GM18505 (cell line): ENCODE data around the gene CPEB2.
"Not testable (repeated sequence)": the region's sequence is repeated elsewhere in the genome, so short reads cannot be mapped to it uniquely, and the experiment has no call there.

Experiments
- ATAC-seq: cut with Tn5 transposase; IDR thresholded peaks from one replicate; pipeline ENCODE4 v1.9.1; 2021; ENCODE audit not compliant: unreplicated experiment
- POLR2A ChIP-seq: IDR thresholded peaks from 4 replicates; pipeline ENCODE4 v1.6.1; 2011; ENCODE audit warnings: borderline replicate concordance; ENCODE audit not compliant: insufficient read depth, insufficient read length; ENCODE audit errors: extremely low read depth

Gene CPEB2

DNA sequence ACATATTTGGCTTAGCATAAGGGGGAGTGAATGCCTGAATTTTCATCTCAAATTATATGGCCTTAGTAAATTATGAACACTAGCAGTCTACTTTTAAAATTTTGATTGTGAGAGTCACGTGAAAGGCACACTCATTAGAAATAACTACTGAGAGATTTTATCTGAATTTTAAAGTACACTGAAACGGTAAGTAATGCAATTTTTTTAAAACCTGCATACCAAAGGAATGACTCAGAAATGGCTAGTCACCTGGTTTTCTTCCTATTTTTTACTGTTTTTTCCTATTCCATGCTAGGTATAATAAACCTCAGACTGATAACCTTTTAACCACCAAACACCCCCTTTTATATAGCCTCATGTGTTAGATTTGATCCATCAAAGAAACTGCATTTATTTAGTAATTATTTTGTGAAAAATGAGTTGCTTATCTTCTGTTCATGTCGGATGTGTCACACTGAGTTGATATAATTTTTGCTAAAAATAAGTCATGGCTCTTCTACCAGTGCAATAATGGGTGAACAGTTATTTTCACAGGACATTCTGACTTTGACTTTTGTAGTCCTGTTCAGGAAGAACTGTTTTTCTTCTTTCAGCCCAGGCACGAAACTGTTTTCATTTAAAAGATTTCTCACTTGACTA lies 40.4 kb downstream of the CPEB2 start:
- no peak for ATAC-seq
- TF ChIP-seq POLR2A = no peak

GRCh38 chr4:15043226-15043625 lies 40.9 kb downstream of the CPEB2 start:
- TF ChIP-seq POLR2A = no peak
- no peak for ATAC-seq

- TF ChIP-seq POLR2A = no peak
- ATAC-seq = no peak
These were observed 41.6 kb downstream of the CPEB2 start for GRCh38 chr4:15043922-15044321.

DNA sequence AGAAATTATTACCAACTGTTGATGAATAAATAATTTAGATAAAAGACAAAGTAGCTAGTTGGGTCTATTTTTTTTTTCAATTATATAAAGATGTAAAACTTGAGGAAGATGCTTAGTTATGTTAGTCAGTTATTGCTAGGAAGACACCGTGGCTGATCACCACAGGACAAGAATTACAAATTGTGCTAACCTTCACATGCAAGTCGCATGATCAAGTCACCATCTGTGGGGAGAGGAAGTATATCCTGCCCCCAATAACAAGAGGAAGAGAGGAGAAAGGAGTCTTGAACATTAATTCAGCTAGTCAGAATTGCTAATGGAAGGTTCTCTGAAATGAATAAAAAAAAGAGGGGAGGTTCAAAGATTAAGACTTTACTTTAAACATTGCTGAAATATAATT lies 52.3 kb downstream of the CPEB2 start:
- no peak for TF ChIP-seq POLR2A

DNA sequence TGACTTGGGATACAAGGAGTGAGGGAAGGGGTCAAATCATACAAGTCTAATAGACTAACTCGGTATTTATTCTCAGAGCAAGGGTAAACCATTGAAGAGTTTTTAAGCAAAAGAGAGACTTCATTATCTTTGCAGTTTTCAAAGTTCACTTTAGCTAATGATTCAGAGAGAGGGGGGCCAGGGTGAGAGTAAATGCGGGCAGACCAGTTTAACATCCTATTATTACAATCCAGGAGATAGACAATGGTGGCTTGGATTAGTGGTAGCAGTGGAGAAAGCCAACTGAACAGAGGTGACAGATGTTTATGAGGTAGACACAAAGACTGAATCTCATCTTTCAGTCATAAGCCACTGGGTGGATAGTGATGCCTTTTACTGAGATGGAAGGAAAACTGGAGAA lies 57.9 kb downstream of the CPEB2 start:
- TF ChIP-seq POLR2A = no peak
- ATAC-seq = no peak

More for the DNA sequence above, 52.3 kb downstream of the CPEB2 start:
- ATAC-seq = no peak

- TF ChIP-seq POLR2A = no peak
- ATAC-seq = no peak
These were observed 61.1 kb downstream of the CPEB2 start for GRCh38 chr4:15063341-15063740.

DNA sequence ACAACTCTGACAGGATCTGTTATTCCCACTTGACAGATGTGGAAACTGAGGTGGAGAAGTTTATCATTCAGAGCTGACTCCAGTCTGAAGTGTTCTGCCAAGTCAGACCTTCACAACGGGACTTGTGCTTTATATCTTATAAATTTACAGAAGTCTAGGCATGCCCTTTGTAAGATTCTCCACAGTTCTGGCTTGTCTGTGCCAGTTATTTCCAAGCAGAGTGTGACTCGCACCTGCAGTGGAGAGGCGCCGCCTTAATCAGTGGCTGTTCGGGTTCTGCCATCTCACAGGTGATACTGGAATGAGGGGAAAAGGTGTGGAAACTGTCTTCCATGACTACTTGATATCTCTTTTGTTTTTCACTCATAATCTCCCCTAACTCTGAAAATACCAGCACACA lies 63.2 kb downstream of the CPEB2 start:
- TF ChIP-seq POLR2A = no peak
- no peak for ATAC-seq

DNA sequence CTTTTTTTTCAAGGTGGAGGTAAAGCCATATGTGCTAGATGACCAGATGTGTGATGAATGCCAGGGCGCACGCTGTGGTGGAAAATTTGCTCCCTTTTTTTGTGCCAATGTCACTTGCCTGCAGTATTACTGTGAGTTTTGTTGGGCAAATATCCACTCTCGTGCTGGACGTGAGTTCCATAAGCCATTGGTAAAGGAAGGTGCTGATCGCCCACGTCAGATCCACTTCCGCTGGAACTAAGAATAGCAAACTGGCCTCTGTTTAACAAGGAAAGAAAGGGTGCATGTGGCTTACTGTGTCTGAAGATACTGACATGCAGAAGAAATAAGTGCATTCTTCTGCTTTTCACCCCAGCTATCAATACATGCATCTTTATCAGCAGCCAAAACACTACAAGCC lies 63.9 kb downstream of the CPEB2 start:
- ATAC-seq = no peak
- no peak for TF ChIP-seq POLR2A

DNA sequence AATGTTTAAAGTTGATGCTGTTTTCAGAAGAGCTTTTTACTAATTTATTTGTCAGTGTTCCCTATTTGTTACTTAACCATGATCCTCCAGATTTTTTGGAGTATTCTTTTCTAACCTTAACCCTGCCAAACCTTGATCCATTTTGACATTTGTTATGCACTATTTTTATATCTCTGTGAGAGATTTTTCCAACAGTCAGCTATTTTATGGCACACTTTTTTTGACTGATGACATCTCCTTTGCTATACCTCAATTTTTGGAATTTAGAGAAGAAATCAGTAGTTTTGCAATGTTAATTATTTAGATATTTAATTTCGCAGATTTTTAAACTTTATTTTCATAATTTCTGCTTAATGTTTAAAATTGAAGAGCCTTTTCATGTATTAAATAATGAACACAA lies 66.0 kb downstream of the CPEB2 start:
- no peak for ATAC-seq
- no peak for TF ChIP-seq POLR2A

GRCh38 chr4:15075875-15076274 lies 73.6 kb downstream of the CPEB2 start:
- TF ChIP-seq POLR2A = no peak
- no peak for ATAC-seq

DNA sequence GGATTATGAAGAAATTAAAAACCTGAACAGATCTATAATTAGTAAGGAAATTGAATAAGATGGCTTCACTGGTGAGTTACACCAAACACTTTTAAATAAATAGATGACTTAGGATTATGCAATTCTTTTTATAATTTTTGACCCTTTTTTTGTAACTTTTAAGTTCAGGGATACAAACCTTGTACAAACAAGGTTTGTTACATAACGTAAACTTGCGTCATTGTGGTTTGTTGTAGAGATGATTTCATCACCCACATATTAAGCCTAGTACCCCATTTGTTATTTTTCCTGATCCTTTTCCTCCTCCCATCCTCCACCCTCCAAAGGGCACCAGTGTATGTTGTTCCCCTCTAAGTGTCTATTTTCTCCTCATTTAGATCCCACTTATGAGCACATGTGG lies 75.7 kb downstream of the CPEB2 start:
- TF ChIP-seq POLR2A = no peak
- no peak for ATAC-seq

DNA sequence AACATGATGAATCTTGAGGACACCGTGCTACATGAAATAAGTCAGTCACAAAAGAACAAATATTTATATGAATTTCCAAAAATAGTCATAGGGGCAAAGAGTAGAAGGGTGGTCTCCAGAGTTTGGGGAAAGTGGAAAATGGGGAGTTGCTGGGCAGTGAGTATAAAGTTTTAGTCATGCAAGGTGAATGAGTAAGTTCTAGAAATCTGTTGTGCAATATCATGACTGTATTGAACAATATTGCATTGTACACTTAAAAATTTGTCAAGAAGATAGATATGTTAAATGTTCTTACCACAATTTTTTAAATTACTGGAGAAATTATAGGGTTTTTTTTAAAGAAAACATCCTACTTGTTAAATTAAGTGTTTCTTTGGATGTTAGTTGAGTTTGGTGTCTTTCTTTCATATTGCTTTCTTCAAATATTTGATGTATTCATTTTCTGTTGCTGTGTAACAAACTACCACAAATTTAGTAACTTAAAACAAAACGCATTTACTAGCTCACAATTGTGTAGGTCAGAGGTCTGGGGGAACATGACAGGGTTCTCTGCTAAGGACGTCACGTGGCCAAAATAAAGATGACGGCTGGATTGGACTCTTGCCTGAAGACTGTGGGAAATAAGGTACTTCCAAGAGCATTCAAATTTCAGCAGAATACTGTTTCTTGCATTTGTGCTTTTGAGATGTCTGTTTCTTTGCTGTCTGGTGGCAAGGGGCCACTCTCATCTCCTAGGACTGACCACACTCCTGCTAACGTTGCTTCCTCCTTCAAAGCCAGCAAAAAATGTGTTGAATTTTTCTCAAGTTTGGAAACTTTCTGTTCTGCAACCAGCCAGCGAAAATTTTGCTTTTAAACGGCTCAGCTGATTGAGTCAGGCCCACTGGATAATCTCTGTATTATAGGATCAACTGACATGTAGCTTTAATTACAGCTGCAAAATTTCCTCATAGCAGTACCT lies 76.7 kb downstream of the CPEB2 start:
- ATAC-seq = no peak
- TF ChIP-seq POLR2A = no peak

DNA sequence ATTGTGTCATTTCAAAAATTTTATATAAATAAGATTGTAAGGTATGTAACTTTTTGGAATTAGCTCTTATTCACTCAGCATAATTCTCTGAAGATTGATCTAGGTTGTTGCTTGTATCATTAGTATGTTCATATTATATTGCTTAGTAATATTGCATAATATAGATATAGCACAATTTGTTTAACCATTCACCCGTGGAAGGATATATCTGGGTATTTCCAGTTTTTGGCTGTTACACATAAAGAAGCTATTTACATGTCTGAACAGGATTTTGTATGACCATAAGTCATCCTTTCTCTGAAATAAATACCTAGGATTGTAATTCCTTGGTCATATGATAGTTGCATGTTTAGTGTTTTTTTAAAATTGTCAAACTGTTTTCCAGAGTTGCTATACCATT lies 82.5 kb downstream of the CPEB2 start:
- no peak for TF ChIP-seq POLR2A
- ATAC-seq = no peak

DNA sequence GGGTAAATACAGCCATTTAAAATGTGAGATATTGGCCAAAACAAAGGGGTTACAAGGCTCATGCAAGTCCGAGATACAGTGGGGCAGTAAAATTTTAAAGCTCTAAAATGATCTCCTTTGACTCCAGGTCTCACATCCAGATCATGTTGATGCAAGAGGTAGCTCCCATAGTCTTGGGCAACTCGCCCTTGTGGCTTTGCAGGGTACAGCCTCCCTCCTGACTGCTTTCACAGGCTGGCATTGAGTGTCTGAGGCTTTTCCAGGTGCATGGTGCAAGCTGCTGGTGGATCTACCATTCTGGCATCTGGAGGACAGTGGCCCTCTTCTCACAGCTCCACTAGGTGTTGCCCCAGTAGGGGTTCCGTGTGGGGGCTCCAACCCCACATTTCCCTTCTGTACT lies 83.5 kb downstream of the CPEB2 start:
- not testable (repeated sequence) for ATAC-seq

- not testable (repeated sequence) for ATAC-seq
These were observed 84.0 kb downstream of the CPEB2 start for GRCh38 chr4:15086259-15086658.
